Mesendoderm (in vitro differentiated cells): Measurements from ENCODE around the gene PSORS1C1.
"Not testable (repeated sequence)": the region's sequence is repeated elsewhere in the genome, so short reads cannot be mapped to it uniquely, and the experiment has no call there.

Experiments used
- DNase-seq: peaks from one replicate; pipeline ENCODE4 v3.0.0; 2013
- H2AK5ac ChIP-seq: 2 replicates; pipeline ENCODE4 v1.6.1; 2013; ENCODE audit warnings: low read length, inconsistent platforms
- H2BK120ac ChIP-seq: 2 replicates; pipeline ENCODE4 v1.6.1; 2013; ENCODE audit warnings: low read depth, mild to moderate bottlenecking, low read length, moderate library complexity, mixed read lengths
- H2BK15ac ChIP-seq: replicated peaks from 2 replicates; pipeline ENCODE4 v1.6.1; 2013; ENCODE audit warnings: low read depth, mild to moderate bottlenecking, moderate library complexity
- H2BK5ac ChIP-seq: 2 replicates; pipeline ENCODE4 v1.6.1; 2013; ENCODE audit warnings: low read length, inconsistent platforms
- H3K18ac ChIP-seq: 2 replicates; pipeline ENCODE4 v1.6.1; 2013; ENCODE audit warnings: mild to moderate bottlenecking, low read length, mixed read lengths
- H3K23ac ChIP-seq: one replicate; pipeline ENCODE4 v1.6.1; 2013; ENCODE audit warnings: low read length
- H3K27ac ChIP-seq: 2 replicates; pipeline ENCODE4 v1.5.1; 2013; ENCODE audit warnings: low read depth, mild to moderate bottlenecking, inconsistent platforms, low read length, moderate library complexity
- H3K27me3 ChIP-seq: 2 replicates; pipeline ENCODE4 v1.6.1; 2013; ENCODE audit warnings: low read length, control low read depth, mild to moderate bottlenecking, inconsistent platforms; ENCODE audit not compliant: insufficient read depth, poor library complexity
- H3K36me3 ChIP-seq: 2 replicates; pipeline ENCODE4 v1.6.1; 2013; ENCODE audit warnings: low read length, inconsistent platforms; ENCODE audit not compliant: control insufficient read depth, insufficient read depth
- H3K4ac ChIP-seq: one replicate; pipeline ENCODE4 v1.6.1; 2013; ENCODE audit warnings: low read depth, mild to moderate bottlenecking, low read length, moderate library complexity
- H3K4me1 ChIP-seq: 2 replicates; pipeline ENCODE4 v1.6.1; 2013; ENCODE audit warnings: low read depth, low read length, inconsistent platforms; ENCODE audit not compliant: control insufficient read depth
- H3K4me2 ChIP-seq: 2 replicates; pipeline ENCODE4 v1.6.1; 2013; ENCODE audit warnings: low read length
- H3K4me3 ChIP-seq: 2 replicates; pipeline ENCODE4 v1.5.1; 2013; ENCODE audit warnings: mild to moderate bottlenecking, low read length
- H3K56ac ChIP-seq: one replicate; pipeline ENCODE4 v1.6.1; 2013; ENCODE audit warnings: low read length
- H3K79me1 ChIP-seq: 2 replicates; pipeline ENCODE4 v1.6.1; 2013; ENCODE audit warnings: low read length, inconsistent platforms
- H3K79me2 ChIP-seq: 2 replicates; pipeline ENCODE4 v1.6.1; 2013; ENCODE audit warnings: mild to moderate bottlenecking, low read length; ENCODE audit not compliant: control insufficient read depth, insufficient read depth
- H3K9ac ChIP-seq: 2 replicates; pipeline ENCODE4 v1.6.1; 2013; ENCODE audit warnings: low read length, inconsistent platforms
- H4K5ac ChIP-seq: one replicate; pipeline ENCODE4 v1.6.1; 2013; ENCODE audit warnings: low read length
- H4K8ac ChIP-seq: one replicate; pipeline ENCODE4 v1.6.1; 2013; ENCODE audit warnings: low read depth, mild to moderate bottlenecking, control low read depth, low read length, moderate library complexity
- WGBS: extraction: QIAGEN DNeasy Blood & Tissue Kit; methylation state at CpG from one replicate; pipeline ENCODE4 v1.1.7; 2013; ENCODE audit warnings: low lambda C conversion rate, missing lambda C conversion rate; ENCODE audit not compliant: insufficient coverage; ENCODE audit errors: extremely low coverage; 5-methylcytosine and 5-hydroxymethylcytosine counted together

PSORS1C1 gene

DNA sequence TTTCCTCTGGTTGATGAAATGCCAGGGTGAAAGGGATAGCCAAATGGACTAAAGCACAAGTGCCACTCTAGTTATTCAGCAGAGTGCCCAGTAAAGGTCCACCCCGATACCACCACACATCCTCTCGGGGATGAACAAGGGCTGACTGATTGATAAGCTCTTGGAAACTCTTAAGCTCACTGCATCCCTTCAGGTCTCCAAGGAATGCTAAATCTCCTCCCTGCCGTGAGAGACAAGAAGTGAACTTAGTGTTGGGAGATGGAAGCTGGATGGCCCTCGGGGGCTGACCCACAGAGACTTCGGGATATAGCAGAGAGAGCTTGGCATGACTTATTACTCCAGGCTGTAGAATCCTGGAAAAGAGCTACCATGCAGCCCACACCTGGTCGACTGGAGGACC lies 69.3 kb downstream of the PSORS1C1 start:
- DNase-seq, H3K4me2 ChIP-seq, H2BK5ac ChIP-seq, H4K8ac ChIP-seq, H2AK5ac ChIP-seq, H4K5ac ChIP-seq, H3K27ac ChIP-seq, H3K79me1 ChIP-seq, H3K4me1 ChIP-seq, H3K27me3 ChIP-seq, H3K4ac ChIP-seq, H3K18ac ChIP-seq, H2BK120ac ChIP-seq, H3K9ac ChIP-seq, H3K56ac ChIP-seq, H3K36me3 ChIP-seq, H3K79me2 ChIP-seq, H2BK15ac ChIP-seq, H3K23ac ChIP-seq, H3K4me3 ChIP-seq: not testable (repeated sequence)
- no CpG with 5 or more reads among the region's 6 CpGs for WGBS

DNA sequence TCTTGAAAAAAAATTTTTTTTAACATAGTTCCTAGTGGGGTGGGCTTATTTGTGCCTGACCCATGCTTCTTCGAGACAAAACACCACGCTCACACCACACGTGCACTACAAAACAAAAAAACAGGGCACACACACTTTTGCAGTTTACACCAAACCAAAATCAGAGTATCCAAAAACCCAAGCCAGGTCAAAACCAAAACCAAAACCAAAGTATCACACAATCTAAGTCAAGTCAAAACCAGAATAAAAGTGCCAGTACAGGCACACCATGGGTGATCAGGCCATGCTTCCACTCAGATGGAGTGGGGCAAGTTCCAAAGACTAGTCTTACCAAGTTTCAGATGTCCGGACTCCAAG lies 71.1 kb downstream of the PSORS1C1 start:
- not testable (repeated sequence) for DNase-seq, H4K8ac ChIP-seq, H2AK5ac ChIP-seq, H3K56ac ChIP-seq, H3K79me1 ChIP-seq, H3K9ac ChIP-seq, H3K36me3 ChIP-seq, H3K27me3 ChIP-seq, H3K18ac ChIP-seq, H3K4me1 ChIP-seq, H3K27ac ChIP-seq, H3K4me3 ChIP-seq, H2BK15ac ChIP-seq, H2BK120ac ChIP-seq, H2BK5ac ChIP-seq, H3K79me2 ChIP-seq, H4K5ac ChIP-seq, H3K4me2 ChIP-seq, H3K4ac ChIP-seq, H3K23ac ChIP-seq
- WGBS = no CpG with 5 or more reads among the region's 4 CpGs

DNA sequence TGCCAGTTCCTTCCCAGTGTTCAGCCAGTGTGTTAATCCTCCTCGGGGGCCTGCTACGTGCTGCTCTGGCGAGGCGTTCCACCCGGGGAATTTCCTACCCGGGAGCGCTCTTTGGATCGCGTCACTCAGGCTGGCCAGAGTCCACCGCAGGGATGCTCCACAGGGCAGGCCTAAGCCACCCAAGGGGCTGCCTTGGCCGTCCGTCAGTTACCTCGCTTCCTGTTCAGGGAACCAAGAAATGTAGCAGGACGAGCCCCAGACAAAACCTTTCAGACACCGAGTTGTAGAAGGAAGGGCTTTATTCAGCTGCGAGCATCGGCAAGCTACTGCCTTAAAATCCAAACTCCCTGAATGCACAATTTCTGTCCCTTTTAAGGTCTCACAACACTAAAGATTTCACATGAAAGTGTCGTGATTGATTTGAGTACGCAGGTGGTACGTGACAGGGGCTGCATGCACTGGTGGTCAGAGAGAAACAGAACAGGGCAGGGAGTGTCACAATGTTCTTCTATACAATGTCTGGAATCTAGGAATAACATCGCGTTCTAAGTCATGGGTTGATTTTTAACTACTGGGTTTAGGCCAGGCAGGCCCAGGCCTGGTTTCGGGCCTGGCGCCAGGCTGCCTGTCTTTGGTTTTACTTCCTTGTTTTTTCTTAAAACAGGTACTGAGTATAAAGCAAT lies 71.6 kb downstream of the PSORS1C1 start:
- no peak overlapping the region for H2BK120ac ChIP-seq
- no peaks in the 10 kb centered on the region for H3K27me3 ChIP-seq
- H3K36me3 ChIP-seq = no peaks in the 10 kb centered on the region

DNA sequence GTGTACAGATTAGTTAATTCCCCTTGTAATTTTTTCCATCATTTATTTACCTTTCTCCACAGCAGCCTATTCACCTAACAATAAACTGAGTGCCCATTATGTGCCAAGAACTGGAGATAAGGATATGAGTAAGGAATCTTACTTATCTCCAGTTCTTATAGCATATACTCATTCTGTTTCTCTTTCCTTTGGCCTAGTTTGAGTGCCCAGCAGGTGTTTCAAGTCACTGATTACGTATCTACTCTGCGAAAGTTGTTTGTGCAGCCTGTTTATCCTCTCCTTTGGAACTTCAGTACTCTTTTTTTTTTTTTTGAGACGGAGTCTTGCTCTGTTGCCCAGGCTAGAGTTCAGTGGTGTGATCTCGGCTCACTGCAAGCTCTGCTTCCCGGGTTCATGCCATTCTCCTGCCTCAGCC lies 73.2 kb downstream of the PSORS1C1 start:
- H3K4me1 ChIP-seq = no peaks in the 10 kb centered on the region
- no peak overlapping the region for H3K23ac ChIP-seq
- H3K27me3 ChIP-seq = no peaks in the 10 kb centered on the region
- H3K18ac ChIP-seq = no peak overlapping the region
- H3K9ac ChIP-seq = no peak overlapping the region
- H3K79me2 ChIP-seq = no peaks in the 10 kb centered on the region
- H3K36me3 ChIP-seq = no peaks in the 10 kb centered on the region
- no peak overlapping the region for H3K4me3 ChIP-seq
- no peak overlapping the region for H2BK15ac ChIP-seq
- no peak overlapping the region for H4K8ac ChIP-seq
- no peak overlapping the region for H2BK5ac ChIP-seq
- H2AK5ac ChIP-seq = no peak overlapping the region
- H3K27ac ChIP-seq = no peak overlapping the region
- no peaks in the 10 kb centered on the region for H3K79me1 ChIP-seq
- no CpG with 5 or more reads among the region's 5 CpGs for WGBS
- no peak overlapping the region for H3K56ac ChIP-seq
- no peak overlapping the region for H4K5ac ChIP-seq
- no peak overlapping the region for H3K4me2 ChIP-seq
- H2BK120ac ChIP-seq = no peak overlapping the region
- no peak overlapping the region for H3K4ac ChIP-seq
- DNase-seq = no peak

More for the DNA sequence above, 71.6 kb downstream of the PSORS1C1 start:
- Histone ChIP-seq H4K5ac (no peak overlapping the region), H4K8ac (no peak overlapping the region), H3K4ac (no peak overlapping the region), H3K18ac (no peak overlapping the region), H3K56ac (no peak overlapping the region), H3K9ac (no peak overlapping the region), H3K79me2 (no peaks in the 10 kb centered on the region), H3K23ac (no peak overlapping the region), H3K4me1 (no peaks in the 10 kb centered on the region), H2BK15ac (no peak overlapping the region), H3K4me3 (no peak overlapping the region), H3K79me1 (no peaks in the 10 kb centered on the region), H2BK5ac (no peak overlapping the region), H3K27ac (no peak overlapping the region), H2AK5ac (no peak overlapping the region), H3K4me2 (no peak overlapping the region)
- no peak for DNase-seq
- WGBS = no CpG with 5 or more reads among the region's 24 CpGs

DNA sequence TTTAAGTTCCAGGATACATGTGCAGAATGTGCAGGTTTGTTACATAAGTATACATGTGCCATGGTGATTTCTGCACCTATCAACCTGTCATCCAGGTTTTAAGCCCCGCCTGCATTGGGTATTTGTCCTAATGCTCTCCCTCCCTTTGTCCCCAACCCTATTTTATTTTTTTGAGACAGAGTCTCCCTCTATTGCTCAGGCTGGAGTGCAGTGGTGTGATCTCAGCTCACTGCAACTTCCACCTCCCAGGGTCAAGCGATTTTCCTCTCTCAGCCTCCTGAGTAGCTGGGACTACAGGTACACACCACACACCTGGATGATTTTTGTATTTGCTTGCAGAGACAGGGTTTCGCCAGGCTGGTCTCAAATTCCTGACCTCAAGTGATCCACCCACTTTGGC lies 74.6 kb downstream of the PSORS1C1 start:
- H3K36me3 ChIP-seq, H4K5ac ChIP-seq, H3K18ac ChIP-seq, H4K8ac ChIP-seq, H3K79me1 ChIP-seq, H2AK5ac ChIP-seq, H3K27ac ChIP-seq, H3K27me3 ChIP-seq, H3K9ac ChIP-seq, DNase-seq, H2BK5ac ChIP-seq, H3K56ac ChIP-seq, H3K4ac ChIP-seq, H3K4me3 ChIP-seq, H3K23ac ChIP-seq, H2BK120ac ChIP-seq, H2BK15ac ChIP-seq, H3K4me2 ChIP-seq, H3K4me1 ChIP-seq, H3K79me2 ChIP-seq: not testable (repeated sequence)
- no CpG with 5 or more reads among the region's 3 CpGs for WGBS
